Measurements from ENCODE around the gene RALY. TPM values are rescaled to one million over a fixed set of nuclear protein-coding genes. Genes with fewer than 3 reads are reported as not detected.
A peak's percentile ranks its signal among the peaks of the same experiment; 100 is the strongest.

The RALY gene
- total and polyA plus RNA-seq, 4 donors, result 53.4 to 189 (median 136) TPM

GRCh38 chr20:34049897-34050695, 56.4 kb downstream of the RALY start:
- 63% methylated on average over 2 of the region's 4 CpGs for WGBS (ENCODE audit: insufficient coverage)
- no peaks in the 10 kb centered on the region for H3K36me3 ChIP-seq (ENCODE audit: control insufficient read depth, insufficient read depth, low read length)
- no peak overlapping the region for H3K27ac ChIP-seq (ENCODE audit: low read depth, low read length)
- H3K9me3 ChIP-seq (ENCODE audit: control insufficient read depth, insufficient read depth, low read length), result no peaks in the 10 kb centered on the region
- H3K27me3 ChIP-seq (ENCODE audit: control insufficient read depth, insufficient read depth, low read length), result no peaks in the 10 kb centered on the region
- peaks cover 5% of the 10 kb centered on the region for H3K4me1 ChIP-seq (ENCODE audit: control insufficient read depth, insufficient read depth, low read length)
- no peak for DNase-seq (ENCODE audit: low read depth in 4 of 6, low spot score in 6 of 6)
- no peak overlapping the region for H3K4me3 ChIP-seq (ENCODE audit: low read depth, low read length)

GRCh38 chr20:34052414-34052813, 58.7 kb downstream of the RALY start:
- H3K4me1 ChIP-seq (ENCODE audit: control insufficient read depth, insufficient read depth, low read length), result peaks cover 5% of the 10 kb centered on the region
- H3K9me3 ChIP-seq (ENCODE audit: control insufficient read depth, insufficient read depth, low read length), result no peaks in the 10 kb centered on the region
- no peaks in the 10 kb centered on the region for H3K27me3 ChIP-seq (ENCODE audit: control insufficient read depth, insufficient read depth, low read length)
- DNase-seq (ENCODE audit: low read depth in 4 of 6, low spot score in 6 of 6), result no peak
- no peaks in the 10 kb centered on the region for H3K36me3 ChIP-seq (ENCODE audit: control insufficient read depth, insufficient read depth, low read length)
- no peak overlapping the region for H3K4me3 ChIP-seq (ENCODE audit: low read depth, low read length)
- H3K27ac ChIP-seq (ENCODE audit: low read depth, low read length), result no peak overlapping the region
- no CpG with 5 or more reads among the region's 2 CpGs for WGBS (ENCODE audit: insufficient coverage)

DNA sequence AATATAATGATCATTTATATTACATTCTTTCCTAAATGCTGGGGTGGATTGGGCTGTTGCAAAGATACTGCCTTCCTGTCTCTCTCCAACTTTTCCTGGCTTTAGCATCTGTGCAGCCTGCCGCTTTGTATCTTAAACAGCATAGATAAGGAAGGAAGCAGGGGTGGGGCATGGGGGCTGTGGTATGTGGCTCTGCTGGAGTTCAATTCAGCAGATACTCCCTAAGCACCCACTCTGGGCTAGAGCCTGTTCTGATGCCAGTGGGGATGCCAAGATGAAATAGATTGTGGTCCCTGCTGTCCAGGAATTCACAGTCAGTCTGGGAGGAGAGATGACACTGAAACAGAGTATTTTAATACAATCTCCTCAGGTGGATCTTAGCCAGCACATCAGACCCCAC, 61.6 kb downstream of the RALY start:
- Histone ChIP-seq H3K36me3 (ENCODE audit: control insufficient read depth, insufficient read depth, low read length) (no peaks in the 10 kb centered on the region), H3K4me1 (ENCODE audit: control insufficient read depth, insufficient read depth, low read length) (peaks cover 8% of the 10 kb centered on the region), H3K4me3 (ENCODE audit: low read depth, low read length) (no peak overlapping the region), H3K27me3 (ENCODE audit: control insufficient read depth, insufficient read depth, low read length) (no peaks in the 10 kb centered on the region), H3K9me3 (ENCODE audit: control insufficient read depth, insufficient read depth, low read length) (no peaks in the 10 kb centered on the region), H3K27ac (ENCODE audit: low read depth, low read length) (no peak overlapping the region)
- whole genome bisulfite sequencing (ENCODE audit: insufficient coverage), result no CpG with 5 or more reads among the region's 1 CpG
- no peak for DNase-seq (ENCODE audit: low read depth in 4 of 6, low spot score in 6 of 6)

GRCh38 chr20:34058831-34059230, 65.1 kb downstream of the RALY start:
- Histone ChIP-seq H3K4me3 (ENCODE audit: low read depth, low read length) (no peak overlapping the region), H3K36me3 (ENCODE audit: control insufficient read depth, insufficient read depth, low read length) (no peaks in the 10 kb centered on the region), H3K27ac (ENCODE audit: low read depth, low read length) (no peak overlapping the region), H3K4me1 (ENCODE audit: control insufficient read depth, insufficient read depth, low read length) (peaks cover 8% of the 10 kb centered on the region), H3K27me3 (ENCODE audit: control insufficient read depth, insufficient read depth, low read length) (no peaks in the 10 kb centered on the region), H3K9me3 (ENCODE audit: control insufficient read depth, insufficient read depth, low read length) (no peaks in the 10 kb centered on the region)
- DNase-seq (ENCODE audit: low read depth in 4 of 6, low spot score in 6 of 6), result peak in 2 of 6 donors; percentile 15 to 43
- WGBS (ENCODE audit: insufficient coverage), result 10% methylated on average over 1 of the region's 1 CpG

- H3K4me1 ChIP-seq (ENCODE audit: control insufficient read depth, insufficient read depth, low read length), result peaks cover 7% of the 10 kb centered on the region
- DNase-seq (ENCODE audit: low read depth in 4 of 6, low spot score in 6 of 6), result no peak
- H3K4me3 ChIP-seq (ENCODE audit: low read depth, low read length), result no peak overlapping the region
- no CpG with 5 or more reads among the region's 1 CpG for WGBS (ENCODE audit: insufficient coverage)
- H3K27ac ChIP-seq (ENCODE audit: low read depth, low read length), result no peak overlapping the region
- no peaks in the 10 kb centered on the region for H3K9me3 ChIP-seq (ENCODE audit: control insufficient read depth, insufficient read depth, low read length)
- H3K36me3 ChIP-seq (ENCODE audit: control insufficient read depth, insufficient read depth, low read length), result no peaks in the 10 kb centered on the region
- no peaks in the 10 kb centered on the region for H3K27me3 ChIP-seq (ENCODE audit: control insufficient read depth, insufficient read depth, low read length)
Measured at GRCh38 chr20:34060970-34061369, 67.3 kb downstream of the RALY start.

- Histone ChIP-seq H3K36me3 (ENCODE audit: control insufficient read depth, insufficient read depth, low read length) (no peaks in the 10 kb centered on the region), H3K4me3 (ENCODE audit: low read depth, low read length) (no peak overlapping the region), H3K27me3 (ENCODE audit: control insufficient read depth, insufficient read depth, low read length) (no peaks in the 10 kb centered on the region), H3K4me1 (ENCODE audit: control insufficient read depth, insufficient read depth, low read length) (peaks cover 7% of the 10 kb centered on the region), H3K27ac (ENCODE audit: low read depth, low read length) (no peak overlapping the region), H3K9me3 (ENCODE audit: control insufficient read depth, insufficient read depth, low read length) (no peaks in the 10 kb centered on the region)
- no peak for DNase-seq (ENCODE audit: low read depth in 4 of 6, low spot score in 6 of 6)
Measured at GRCh38 chr20:34061695-34062094, 68.0 kb downstream of the RALY start.

DNA sequence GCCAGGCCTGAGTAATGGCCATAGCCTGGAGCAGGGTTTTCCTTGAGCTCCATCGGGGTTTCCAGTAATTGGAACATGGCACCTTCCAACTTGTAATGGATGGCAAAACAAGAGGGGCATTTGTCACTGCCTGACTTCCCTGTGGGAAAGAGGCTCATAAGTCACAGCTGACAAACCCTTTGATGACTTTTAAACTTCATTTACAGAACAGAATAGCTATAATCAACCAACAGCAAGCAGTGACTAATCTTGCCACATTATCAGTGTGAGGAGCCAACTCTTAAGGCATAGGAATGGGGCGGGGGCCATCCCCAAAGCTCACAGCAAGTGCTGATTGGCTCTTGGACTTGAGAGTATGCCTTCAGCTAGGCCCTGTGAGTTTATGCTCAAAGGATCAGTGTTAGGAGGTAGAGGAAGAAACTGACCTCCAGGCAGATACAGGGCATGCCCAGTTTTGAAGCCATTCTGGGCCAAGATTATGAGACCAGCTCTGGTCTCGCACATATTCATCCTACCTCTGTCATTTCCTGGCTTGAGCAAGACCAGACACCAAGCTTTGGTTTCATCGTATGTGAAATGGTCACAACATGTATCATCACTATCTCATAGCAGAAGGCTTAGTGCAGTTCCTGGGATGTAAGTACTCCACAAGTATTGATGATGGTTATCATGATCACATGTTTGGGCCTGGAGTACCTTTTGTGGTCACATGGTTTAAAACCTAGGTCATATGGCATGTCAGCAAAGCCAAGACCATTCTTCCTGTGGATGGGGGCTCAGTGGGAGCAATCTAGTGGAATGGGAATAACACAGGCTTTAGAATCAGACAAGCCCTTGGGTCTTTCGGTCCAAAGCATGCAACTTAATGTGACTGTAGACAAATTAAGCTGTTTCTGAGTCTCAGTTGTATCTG, 69.1 kb downstream of the RALY start:
- H3K9me3 ChIP-seq (ENCODE audit: control insufficient read depth, insufficient read depth, low read length), result no peaks in the 10 kb centered on the region
- peak in 2 of 6 donors; percentile 17 to 30 for DNase-seq (ENCODE audit: low read depth in 4 of 6, low spot score in 6 of 6)
- H3K27ac ChIP-seq (ENCODE audit: low read depth, low read length), result no peak overlapping the region
- no peak overlapping the region for H3K4me3 ChIP-seq (ENCODE audit: low read depth, low read length)
- WGBS (ENCODE audit: insufficient coverage), result 40% methylated on average over 2 of the region's 5 CpGs
- peaks cover 7% of the 10 kb centered on the region for H3K4me1 ChIP-seq (ENCODE audit: control insufficient read depth, insufficient read depth, low read length)
- no peaks in the 10 kb centered on the region for H3K36me3 ChIP-seq (ENCODE audit: control insufficient read depth, insufficient read depth, low read length)
- no peaks in the 10 kb centered on the region for H3K27me3 ChIP-seq (ENCODE audit: control insufficient read depth, insufficient read depth, low read length)

- H3K27me3 ChIP-seq (ENCODE audit: control insufficient read depth, insufficient read depth, low read length), result no peaks in the 10 kb centered on the region
- no peaks in the 10 kb centered on the region for H3K36me3 ChIP-seq (ENCODE audit: control insufficient read depth, insufficient read depth, low read length)
- H3K4me1 ChIP-seq (ENCODE audit: control insufficient read depth, insufficient read depth, low read length), result peaks cover 4% of the 10 kb centered on the region
- H3K4me3 ChIP-seq (ENCODE audit: low read depth, low read length), result no peak overlapping the region
- H3K9me3 ChIP-seq (ENCODE audit: control insufficient read depth, insufficient read depth, low read length), result no peaks in the 10 kb centered on the region
- DNase-seq (ENCODE audit: low read depth in 4 of 6, low spot score in 6 of 6), result no peak
- H3K27ac ChIP-seq (ENCODE audit: low read depth, low read length), result no peak overlapping the region
- 100% methylated on average over 2 of the region's 3 CpGs for WGBS (ENCODE audit: insufficient coverage)
Measured at GRCh38 chr20:34064286-34064685, 70.6 kb downstream of the RALY start.

DNA sequence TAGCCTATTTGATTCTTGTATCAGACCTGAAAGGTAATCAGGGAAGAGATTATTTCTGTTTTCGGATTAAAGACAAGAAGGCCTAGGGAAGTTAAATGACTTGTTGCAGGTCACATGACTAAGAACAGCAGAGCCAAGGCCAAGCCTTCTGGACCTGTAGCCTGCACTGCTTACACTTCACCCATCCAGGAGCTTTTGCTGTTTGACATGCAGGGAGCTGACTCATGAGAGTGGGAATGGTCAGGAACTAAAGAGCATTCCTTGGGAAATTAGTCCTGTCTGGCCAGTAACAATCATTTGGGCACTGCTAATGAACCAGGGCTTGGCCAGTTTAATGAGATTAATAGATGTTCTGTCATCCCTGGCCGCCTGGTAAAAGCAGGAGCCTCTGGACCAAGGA, 71.5 kb downstream of the RALY start:
- H3K4me3 ChIP-seq (ENCODE audit: low read depth, low read length), result no peak overlapping the region
- 80% methylated on average over 2 of the region's 2 CpGs for WGBS (ENCODE audit: insufficient coverage)
- H3K27ac ChIP-seq (ENCODE audit: low read depth, low read length), result no peak overlapping the region
- H3K4me1 ChIP-seq (ENCODE audit: control insufficient read depth, insufficient read depth, low read length), result peaks cover 4% of the 10 kb centered on the region
- H3K36me3 ChIP-seq (ENCODE audit: control insufficient read depth, insufficient read depth, low read length), result no peaks in the 10 kb centered on the region
- H3K9me3 ChIP-seq (ENCODE audit: control insufficient read depth, insufficient read depth, low read length), result no peaks in the 10 kb centered on the region
- peak in 1 of 6 donors; percentile 21 for DNase-seq (ENCODE audit: low read depth in 4 of 6, low spot score in 6 of 6)
- H3K27me3 ChIP-seq (ENCODE audit: control insufficient read depth, insufficient read depth, low read length), result no peaks in the 10 kb centered on the region
